SKM-1 (cell line): ENCODE measurements around the gene COQ8B.

Source experiments
- DNase-seq: peaks from one replicate; lab custom pipeline; 2025; ENCODE audit not compliant: unreplicated experiment; lab: John Stamatoyannopoulos, UW

The COQ8B gene

GRCh38 chr19:40718774-40719391 lies 2.2 kb upstream of the COQ8B start:
- no peak for DNase-seq

GRCh38 chr19:40717880-40718773 lies 1.4 kb upstream of the COQ8B start:
- DNase-seq = no peak

- no peak for DNase-seq
These were observed 716 bp upstream of the COQ8B start for GRCh38 chr19:40717325-40717879.

- no peak for DNase-seq
These were observed 630 bp downstream of the COQ8B start for GRCh38 chr19:40716031-40716481.

GRCh38 chr19:40714441-40715299 lies 2.0 kb downstream of the COQ8B start:
- peak; percentile 75 for DNase-seq

DNA sequence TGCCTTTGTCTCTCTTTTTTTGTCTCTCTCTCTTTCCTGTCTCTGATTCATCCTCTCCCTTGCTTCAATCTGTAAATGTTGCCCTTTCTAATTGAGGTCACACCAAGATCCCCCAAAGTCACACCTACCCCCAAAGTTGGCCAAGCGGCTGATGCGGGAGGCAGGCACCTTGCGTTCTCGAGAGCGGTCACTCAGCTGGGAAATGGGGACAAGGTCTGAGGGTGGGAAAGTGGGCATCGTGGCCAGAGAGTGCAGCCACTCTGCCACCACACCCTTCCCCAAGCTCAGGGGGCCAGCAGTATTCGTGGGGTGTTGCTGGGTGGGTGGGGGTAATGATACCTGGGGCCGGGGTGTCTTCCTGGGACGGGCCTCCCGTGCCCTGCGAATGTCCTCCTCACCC lies 2.7 kb downstream of the COQ8B start:
- DNase-seq = no peak

GRCh38 chr19:40709817-40710216 lies 6.9 kb downstream of the COQ8B start:
- DNase-seq = no peak

- no peak for DNase-seq
These were observed 9.1 kb downstream of the COQ8B start for GRCh38 chr19:40707615-40708014.

DNA sequence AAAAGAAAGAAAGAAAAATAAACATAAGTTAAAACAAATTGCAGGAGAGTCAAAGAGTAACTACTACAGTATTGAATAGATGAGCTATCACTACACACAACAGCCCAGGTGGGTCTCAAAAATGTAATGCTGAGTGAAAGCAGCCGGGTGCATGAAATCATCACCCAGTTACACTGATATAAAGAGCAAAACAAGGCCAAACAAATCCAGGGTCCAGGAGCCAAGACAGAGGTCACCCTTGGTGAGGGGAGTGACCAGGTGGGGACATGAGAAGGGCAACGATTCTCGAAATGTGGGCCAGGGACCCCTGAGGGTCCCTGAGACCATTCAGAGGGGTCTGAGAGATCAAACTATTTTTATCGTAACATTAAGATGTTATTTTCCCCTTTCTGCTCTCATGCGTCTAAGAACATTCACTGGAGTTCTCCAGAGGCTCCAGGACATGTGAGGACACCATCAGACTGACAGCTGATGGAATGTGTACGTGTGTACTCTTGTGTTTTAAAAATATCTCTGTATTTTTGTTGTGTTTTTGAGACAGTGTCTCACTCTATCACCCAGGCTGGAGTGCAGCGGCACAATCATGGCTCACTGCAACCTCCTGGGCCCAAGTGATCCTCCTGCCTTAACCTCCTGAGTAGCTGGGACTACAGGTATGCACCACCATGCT lies 10.6 kb downstream of the COQ8B start:
- no peak for DNase-seq

- no peak for DNase-seq
These were observed 11.4 kb downstream of the COQ8B start for GRCh38 chr19:40705362-40705651.

- DNase-seq = no peak
These were observed 12.0 kb downstream of the COQ8B start for GRCh38 chr19:40704491-40705361.

- DNase-seq = no peak
These were observed 13.5 kb downstream of the COQ8B start for GRCh38 chr19:40703029-40703755.

DNA sequence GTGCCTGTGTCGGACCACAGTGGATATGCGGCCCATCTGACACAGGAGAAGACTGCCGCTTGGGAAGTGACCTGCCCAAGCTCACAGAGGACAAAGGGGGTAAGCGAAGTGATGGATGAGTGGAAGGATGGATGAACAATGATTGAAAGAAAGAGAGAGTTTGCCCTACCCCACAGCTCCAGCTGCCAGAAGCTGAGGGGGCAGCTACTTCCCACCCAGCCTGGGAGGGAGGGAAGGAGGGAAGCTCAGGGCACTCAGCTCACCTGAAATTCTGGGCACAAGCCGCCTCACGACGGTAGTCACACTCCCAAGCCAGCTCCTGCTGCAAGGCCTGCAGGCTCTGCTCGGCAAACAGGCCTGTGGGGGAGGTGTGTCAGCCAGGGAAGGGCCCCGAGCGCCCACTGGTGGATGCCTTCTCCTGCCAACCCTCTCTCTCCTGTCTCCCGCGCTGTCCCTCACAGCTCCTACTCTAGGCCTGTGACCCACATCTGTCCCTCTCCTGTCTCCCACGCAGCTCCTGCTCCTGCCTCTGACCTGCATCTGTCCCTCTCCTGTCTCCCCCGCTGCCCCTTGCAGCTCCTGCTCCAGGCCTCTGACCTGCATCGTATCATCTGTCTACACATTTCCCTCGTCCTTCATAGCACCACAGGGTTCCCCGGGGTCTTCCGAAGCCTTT lies 14.2 kb downstream of the COQ8B start:
- no peak for DNase-seq

DNA sequence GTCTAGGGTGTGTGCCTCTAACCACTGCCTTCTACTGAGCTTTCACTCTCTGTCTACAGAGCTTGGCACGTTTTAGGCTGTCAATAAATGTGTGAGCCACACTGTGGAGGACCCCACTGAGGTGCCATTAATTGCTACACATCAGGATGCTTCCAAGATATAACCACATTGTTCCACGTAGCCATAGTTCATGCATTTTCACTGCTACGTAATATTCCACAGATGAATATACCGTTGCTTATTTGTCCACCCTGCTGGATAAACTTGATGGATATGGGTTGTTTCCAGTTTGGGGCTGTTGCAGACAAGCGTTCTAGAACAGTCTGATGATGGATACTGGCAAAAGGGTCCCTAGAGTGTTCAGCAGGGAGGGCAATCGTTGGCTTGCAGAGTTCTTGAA lies 14.9 kb downstream of the COQ8B start:
- DNase-seq = no peak

DNA sequence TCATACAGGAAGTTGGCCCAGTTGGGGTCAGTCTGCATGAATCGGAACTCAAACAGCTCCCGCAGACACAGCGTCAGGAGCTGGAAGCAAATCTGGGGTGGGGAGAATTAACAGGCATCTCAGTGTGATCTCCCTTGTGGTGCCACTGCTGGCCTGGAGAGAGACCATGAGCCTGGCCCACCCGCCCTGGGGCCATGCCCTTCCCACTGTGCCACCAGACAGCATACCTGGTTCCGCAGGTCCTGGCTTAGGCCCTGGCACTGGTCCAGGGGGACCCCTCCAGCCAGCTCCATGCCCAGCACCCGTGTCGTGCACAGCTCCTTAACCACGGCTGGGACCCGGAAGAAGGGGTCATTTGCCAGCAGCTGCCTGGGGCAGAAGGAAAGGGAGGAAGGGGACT lies 16.6 kb downstream of the COQ8B start:
- DNase-seq = no peak

GRCh38 chr19:40697007-40697406 lies 19.7 kb downstream of the COQ8B start:
- no peak for DNase-seq

DNA sequence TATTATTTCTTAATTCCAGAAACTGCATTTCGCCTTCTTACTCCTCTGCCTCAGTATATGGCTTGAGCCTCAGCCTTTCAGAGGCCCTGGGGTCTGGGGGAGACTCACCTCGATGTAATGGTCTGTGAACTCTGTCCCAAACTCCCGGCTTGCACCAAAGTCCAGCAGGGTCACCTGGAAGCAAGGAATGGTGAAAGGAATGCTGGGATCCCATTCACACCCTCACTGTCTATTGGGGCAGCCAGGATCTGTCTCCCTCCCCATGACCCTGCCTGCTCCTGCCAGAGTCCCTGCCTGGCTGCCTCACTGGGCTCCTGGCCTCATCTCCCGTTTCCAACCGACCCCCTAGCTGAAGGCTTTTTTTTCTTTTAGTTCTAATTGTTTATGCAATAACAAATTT lies 20.8 kb downstream of the COQ8B start:
- DNase-seq = no peak

- DNase-seq = no peak
These were observed 22.8 kb downstream of the COQ8B start for GRCh38 chr19:40693896-40694295.
